Tibial nerve (tissue), 4 donors: ENCODE measurements around the gene PRKAB1. TPM values are rescaled to one million over a fixed set of nuclear protein-coding genes. Genes with fewer than 3 reads are reported as not detected.

Experiments used
- DNase-seq, 2 donors: peaks; one replicate each; pipeline ENCODE4 v3.0.0-alpha.2; 2019; ENCODE audit warnings: low spot score in 2 of 2
- H3K27ac ChIP-seq, 4 donors: fragments of 200-600 bp; sonication (generic) in 3 of 4; one replicate each; pipeline ENCODE4 v1.5.1; 2017 to 2019; ENCODE audit warnings: mild to moderate bottlenecking in 1 of 4
- H3K27me3 ChIP-seq, 2 donors: fragments of 200-600 bp; sonication (generic) in 1 of 2; one replicate each; pipeline versions ENCODE4 v1.5.1 to v1.6.0; 2017 to 2019
- H3K36me3 ChIP-seq, 3 donors: fragments of 200-600 bp; sonication (generic); one replicate each; pipeline ENCODE4 v1.5.1; 2018 to 2019
- H3K4me1 ChIP-seq, 4 donors: fragments of 200-600 bp; sonication (generic) in 3 of 4; one replicate each; pipeline ENCODE4 v1.5.1; 2017 to 2019
- H3K4me3 ChIP-seq, 4 donors: fragments of 200-600 bp; sonication (generic) in 3 of 4; one replicate each; pipeline ENCODE4 v1.5.1; 2017 to 2019; ENCODE audit warnings: mild to moderate bottlenecking in 1 of 4, moderate library complexity in 1 of 4
- H3K9me3 ChIP-seq, 4 donors: fragments of 200-600 bp; sonication (generic) in 3 of 4; one replicate each; pipeline ENCODE4 v1.5.1; 2017 to 2019
- EP300 ChIP-seq, 2 donors: sonication (generic); formaldehyde crosslinking; IDR thresholded peaks; one replicate each; pipeline ENCODE4 v1.6.1; 2017; ENCODE audit warnings: antibody characterized with exemption in 2 of 2, mild to moderate bottlenecking in 1 of 2
- POLR2A ChIP-seq, 2 donors: fragments of 450-650 bp; IDR thresholded peaks; one replicate each; pipeline ENCODE4 v1.6.1; 2017; ENCODE audit warnings: antibody characterized with exemption in 2 of 2, mild to moderate bottlenecking in 2 of 2, moderate library complexity in 2 of 2
- WGBS, 2 donors: methylation state at CpG; one replicate each; pipeline ENCODE4 v1.1.5; 2018; 5-methylcytosine and 5-hydroxymethylcytosine counted together
- total RNA-seq, 4 donors: library from RNA; depleted of rRNA; stranded (reverse); fragments of >200 nt; gene quantifications; one replicate each; pipeline ENCODE4 v1.1.0, GENCODE V29; 2016
- TF ChIP-seq, protein P1 (sequence below), 5 experiments: fragments of 200-600 bp in 3 of 5; fragments of 450-650 bp in 2 of 5; sonication (generic) in 3 of 5; IDR thresholded peaks; one replicate each; pipeline ENCODE4 v1.5.1; 2016 to 2019; ENCODE audit warnings: antibody characterized with exemption in 5 of 5, mild to moderate bottlenecking in 3 of 5, moderate library complexity in 2 of 5

Gene PRKAB1
- total RNA-seq, 4 donors from 2014 or later: 24.5 to 40.6 (median 28.3) TPM

DNA sequence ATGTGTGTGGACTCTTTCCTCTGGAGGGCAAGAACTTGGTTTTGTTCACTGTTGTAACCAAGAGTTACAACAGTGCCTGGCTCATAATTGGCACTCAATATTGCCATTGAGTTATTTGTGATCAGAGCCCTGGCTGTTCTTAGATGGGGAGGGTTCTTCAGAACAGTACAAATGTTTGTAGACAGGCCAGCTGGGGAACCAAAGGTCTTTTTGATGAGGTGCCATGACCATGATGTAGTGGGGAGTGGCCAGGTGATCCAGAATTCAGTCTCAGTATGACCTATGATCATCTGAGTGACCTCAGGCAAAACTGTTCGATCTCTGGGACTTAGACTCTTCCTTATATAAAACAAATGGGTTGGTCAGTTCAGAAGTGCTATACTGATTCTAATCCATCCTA lies 3.3 kb upstream of the PRKAB1 start:
- TF ChIP-seq POLR2A (IDR thresholded peaks at IDR 0.05): no peak
- TF ChIP-seq, protein P1, sequence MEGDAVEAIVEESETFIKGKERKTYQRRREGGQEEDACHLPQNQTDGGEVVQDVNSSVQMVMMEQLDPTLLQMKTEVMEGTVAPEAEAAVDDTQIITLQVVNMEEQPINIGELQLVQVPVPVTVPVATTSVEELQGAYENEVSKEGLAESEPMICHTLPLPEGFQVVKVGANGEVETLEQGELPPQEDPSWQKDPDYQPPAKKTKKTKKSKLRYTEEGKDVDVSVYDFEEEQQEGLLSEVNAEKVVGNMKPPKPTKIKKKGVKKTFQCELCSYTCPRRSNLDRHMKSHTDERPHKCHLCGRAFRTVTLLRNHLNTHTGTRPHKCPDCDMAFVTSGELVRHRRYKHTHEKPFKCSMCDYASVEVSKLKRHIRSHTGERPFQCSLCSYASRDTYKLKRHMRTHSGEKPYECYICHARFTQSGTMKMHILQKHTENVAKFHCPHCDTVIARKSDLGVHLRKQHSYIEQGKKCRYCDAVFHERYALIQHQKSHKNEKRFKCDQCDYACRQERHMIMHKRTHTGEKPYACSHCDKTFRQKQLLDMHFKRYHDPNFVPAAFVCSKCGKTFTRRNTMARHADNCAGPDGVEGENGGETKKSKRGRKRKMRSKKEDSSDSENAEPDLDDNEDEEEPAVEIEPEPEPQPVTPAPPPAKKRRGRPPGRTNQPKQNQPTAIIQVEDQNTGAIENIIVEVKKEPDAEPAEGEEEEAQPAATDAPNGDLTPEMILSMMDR (IDR thresholded peaks at IDR 0.05): no peak
- no peaks in the 10 kb centered on the region for H3K36me3 ChIP-seq
- H3K27me3 ChIP-seq: no peaks in the 10 kb centered on the region
- no peak for DNase-seq
- no peak overlapping the region for H3K27ac ChIP-seq
- WGBS, 2 donors: 94 to 100% methylated on average over 1 of the region's 1 CpG
- peaks cover 0 to 27% (median 14%) of the 10 kb centered on the region in 4 donors for H3K4me1 ChIP-seq
- no peak overlapping the region for H3K4me3 ChIP-seq
- no peaks in the 10 kb centered on the region for H3K9me3 ChIP-seq

DNA sequence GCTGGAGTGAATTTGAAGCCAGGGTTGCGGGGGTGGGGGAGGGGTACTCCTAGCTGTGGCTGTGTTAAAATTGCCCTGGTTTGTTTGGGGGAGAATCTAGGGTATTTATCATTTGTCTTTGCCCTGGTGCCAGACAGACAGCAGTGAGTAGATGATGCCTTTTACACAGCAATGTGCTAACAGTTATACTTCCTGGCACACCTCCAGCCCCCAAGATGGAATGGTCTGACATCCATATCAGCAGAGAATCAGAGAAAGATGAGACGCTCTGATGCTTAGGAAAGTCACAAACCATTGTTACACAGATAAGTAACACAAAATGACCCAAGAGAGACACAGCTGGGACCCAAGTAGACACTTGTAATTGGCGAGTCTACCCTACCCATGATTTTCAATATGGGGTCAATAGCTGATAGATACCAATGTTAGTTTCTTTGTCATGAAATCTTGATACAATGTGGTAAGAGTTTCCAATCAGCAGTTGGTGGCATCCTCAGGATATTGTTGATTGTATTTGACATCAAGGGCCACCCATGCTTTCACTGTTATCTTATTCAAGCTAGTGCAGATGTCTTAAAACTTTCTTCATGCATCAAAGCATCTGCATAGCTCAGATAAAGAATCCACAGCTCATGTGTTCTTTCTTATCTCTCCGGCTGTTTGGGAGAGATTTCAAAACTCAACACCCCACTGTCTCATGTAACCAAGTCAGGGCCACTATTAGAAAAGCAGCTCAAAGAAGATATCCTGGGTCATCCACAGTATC lies 2.6 kb upstream of the PRKAB1 start:
- WGBS, 2 donors: 91 to 94% methylated on average over 4 of the region's 4 CpGs
- no peak for DNase-seq

DNA sequence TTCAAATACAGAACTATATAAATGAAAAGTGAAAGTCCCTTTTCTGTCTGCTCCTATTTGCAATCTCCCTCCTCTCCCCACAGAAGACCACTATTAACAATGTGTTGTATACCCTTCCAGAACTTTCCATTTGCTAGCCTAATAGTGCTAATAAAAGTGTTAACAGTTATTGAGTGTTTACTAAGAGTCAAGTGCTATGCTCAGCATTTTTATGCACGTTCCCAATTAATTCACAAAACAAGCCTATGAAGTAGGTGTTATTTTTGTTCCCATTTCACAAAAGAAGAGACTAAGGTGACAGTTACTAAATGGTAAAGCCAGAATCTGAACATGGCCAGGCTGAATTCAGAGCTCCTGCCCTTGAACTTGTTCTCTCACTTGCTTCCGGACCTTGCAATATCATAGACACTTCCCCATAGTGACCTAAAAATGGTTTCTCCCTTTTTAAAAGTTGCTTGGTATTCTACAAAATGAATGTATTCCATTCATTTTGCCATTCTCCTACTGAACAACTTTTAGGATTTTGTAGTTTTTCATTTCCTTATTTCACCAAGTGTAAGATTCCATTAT lies 1.6 kb upstream of the PRKAB1 start:
- peaks cover 0 to 38% (median 20%) of the 10 kb centered on the region in 4 donors for H3K4me1 ChIP-seq
- TF ChIP-seq POLR2A (IDR thresholded peaks at IDR 0.05) (no peak), EP300 (IDR thresholded peaks at IDR 0.05) (no peak)
- TF ChIP-seq, protein P1 (IDR thresholded peaks at IDR 0.05): no peak
- H3K27me3 ChIP-seq: no peaks in the 10 kb centered on the region
- no peak for DNase-seq
- no peak overlapping the region for H3K4me3 ChIP-seq
- peak overlapping the region in 1 of 4 donors; percentile 17 for H3K27ac ChIP-seq
- no peaks in the 10 kb centered on the region for H3K9me3 ChIP-seq
- H3K36me3 ChIP-seq: peaks cover 0 to 7% (median 0%) of the 10 kb centered on the region in 3 donors
- WGBS, 2 donors: 44 to 48% methylated on average over 2 of the region's 2 CpGs

More for the DNA sequence above, 2.6 kb upstream of the PRKAB1 start:
- no peak for TF ChIP-seq POLR2A (IDR thresholded peaks at IDR 0.05)
- TF ChIP-seq EP300 (IDR thresholded peaks at IDR 0.05): no peak
- Histone ChIP-seq H3K27me3 (no peaks in the 10 kb centered on the region), H3K36me3 (no peaks in the 10 kb centered on the region), H3K4me1 (peaks cover 0 to 32% (median 20%) of the 10 kb centered on the region in 4 donors), H3K27ac (no peak overlapping the region), H3K9me3 (no peaks in the 10 kb centered on the region), H3K4me3 (no peak overlapping the region)

DNA sequence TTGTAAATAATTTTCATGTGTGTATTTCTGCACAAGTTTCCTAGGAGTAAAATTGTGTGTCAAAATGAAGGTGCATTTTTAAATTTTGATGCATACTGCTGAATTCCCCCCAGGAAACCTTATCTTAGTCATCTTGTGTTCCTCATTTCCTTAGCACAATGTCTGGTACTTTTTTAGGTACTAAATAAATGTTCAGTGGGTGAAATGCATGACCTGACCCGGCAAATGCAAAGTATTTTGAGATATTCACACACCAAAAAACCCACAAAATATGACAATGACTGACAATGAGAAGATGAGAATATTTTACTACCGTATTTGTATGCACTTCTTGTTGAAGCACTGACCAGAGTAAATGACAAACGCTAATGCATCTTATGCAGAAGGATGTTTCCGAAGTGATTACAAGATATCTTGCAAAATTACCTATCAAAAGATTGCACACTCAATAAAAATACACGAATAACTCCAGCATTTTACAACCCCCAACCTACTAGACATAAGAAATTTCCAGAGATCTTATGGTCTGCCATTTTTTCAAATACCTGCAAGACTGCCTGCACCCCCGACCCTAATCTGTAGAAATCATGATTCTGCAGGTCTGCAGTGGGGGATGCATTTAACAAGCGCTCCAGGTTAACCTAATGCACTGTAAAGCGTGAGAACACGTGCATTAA lies 895 bp upstream of the PRKAB1 start:
- Histone ChIP-seq H3K27ac (peak overlapping the region in 1 of 4 donors; percentile 90), H3K27me3 (no peaks in the 10 kb centered on the region), H3K36me3 (peaks cover 0 to 14% (median 0%) of the 10 kb centered on the region in 3 donors), H3K4me1 (peaks cover 0 to 38% (median 20%) of the 10 kb centered on the region in 4 donors), H3K4me3 (peak overlapping the region; percentile 63 to 92 (median 79)), H3K9me3 (no peaks in the 10 kb centered on the region)
- no peak for TF ChIP-seq EP300 (IDR thresholded peaks at IDR 0.05)
- no peak for DNase-seq
- WGBS, 2 donors: 10 to 11% methylated on average over 9 of the region's 9 CpGs

DNA sequence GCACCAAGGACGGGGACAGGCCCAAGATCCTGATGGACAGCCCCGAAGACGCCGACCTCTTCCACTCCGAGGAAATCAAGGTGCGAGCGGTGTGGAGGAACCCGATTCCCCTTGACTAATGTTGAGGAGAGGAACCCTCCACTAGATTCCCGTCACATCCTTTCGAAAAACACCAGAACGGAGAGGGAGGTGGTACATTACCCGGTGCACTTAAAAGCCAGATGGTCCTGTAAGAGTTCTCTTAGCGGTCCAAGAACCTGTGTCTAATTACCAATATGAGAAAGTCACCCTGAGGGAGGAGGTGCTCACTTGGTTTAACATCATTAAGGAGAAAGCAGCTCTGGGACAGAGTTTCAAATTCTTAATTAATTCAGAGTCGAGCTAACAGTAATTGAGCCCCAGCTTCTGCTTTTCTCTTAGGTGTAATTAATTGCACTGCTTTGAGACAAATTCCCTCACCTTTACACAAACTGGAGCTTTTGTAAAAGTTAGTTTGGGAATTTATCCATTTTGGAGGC lies 450 bp downstream of the PRKAB1 start:
- Histone ChIP-seq H3K27me3 (no peaks in the 10 kb centered on the region), H3K4me3 (peak overlapping the region; percentile 63 to 92 (median 79)), H3K4me1 (peaks cover 0 to 44% (median 23%) of the 10 kb centered on the region in 4 donors), H3K9me3 (no peaks in the 10 kb centered on the region), H3K27ac (peak overlapping the region; percentile 78 to 96 (median 88)), H3K36me3 (peaks cover 0 to 28% (median 5%) of the 10 kb centered on the region in 3 donors)
- DNase-seq: no peak
- TF ChIP-seq, protein P1 (IDR thresholded peaks at IDR 0.05): no peak
- no peak for TF ChIP-seq EP300 (IDR thresholded peaks at IDR 0.05)
- TF ChIP-seq POLR2A (IDR thresholded peaks at IDR 0.05): no peak
- WGBS, 2 donors: 2 to 5% methylated on average over 13 to 14 of the region's 14 CpGs
